ENCODE results near the gene INPPL1. TPM values are rescaled to one million over a fixed set of nuclear protein-coding genes. Genes with fewer than 3 reads are reported as not detected.

Gene INPPL1
- total RNA-seq, 1 experiment from 2014 or later: 109 TPM

Other genes with a start within 250 kb of the INPPL1 start
- gene IL18BP, start 225.9 kb upstream of the INPPL1 start, total RNA-seq (2014; rRNA removed; shearing (Covaris generic)): 3.1 and 4.5 TPM in 2 replicates
- 97.5 and 125 TPM in 2 replicates for gene NUMA1, start 144.2 kb upstream of the INPPL1 start, total RNA-seq (2014; rRNA removed; shearing (Covaris generic))
- 4.2 and 6.7 TPM in 2 replicates for gene LRRC51, start 143.9 kb upstream of the INPPL1 start, total RNA-seq (2014; rRNA removed; shearing (Covaris generic))
- gene LAMTOR1, start 121.5 kb upstream of the INPPL1 start, total RNA-seq (2014; rRNA removed; shearing (Covaris generic)): 97.8 and 114 TPM in 2 replicates
- 0.14 TPM in 1 of 2 replicates, not detected in the other for gene TOMT, start 118.8 kb upstream of the INPPL1 start, total RNA-seq (2014; rRNA removed; shearing (Covaris generic))
- 50.0 and 62.6 TPM in 2 replicates for gene ANAPC15, start 112.1 kb upstream of the INPPL1 start, total RNA-seq (2014; rRNA removed; shearing (Covaris generic))
- not detected in 2 replicates for gene FOLR3, start 89.0 kb upstream of the INPPL1 start, total RNA-seq (2014; rRNA removed; shearing (Covaris generic))
- 0.41 and 1.3 TPM in 2 replicates for gene FOLR1, start 32.6 kb upstream of the INPPL1 start, total RNA-seq (2014; rRNA removed; shearing (Covaris generic))
- not detected in 2 replicates for gene FOLR2, start 8.0 kb upstream of the INPPL1 start, total RNA-seq (2014; rRNA removed; shearing (Covaris generic))
- gene PHOX2A, start 19.4 kb downstream of the INPPL1 start, total RNA-seq (2014; rRNA removed; shearing (Covaris generic)): 2.5 and 2.8 TPM in 2 replicates
- gene CLPB, start 209.8 kb downstream of the INPPL1 start, total RNA-seq (2014; rRNA removed; shearing (Covaris generic)): 27.1 and 32.4 TPM in 2 replicates